MM.1S (cell line): ENCODE measurements around the gene NLGN1.

Experiments used
- DNase-seq: peaks from one replicate; pipeline ENCODE4 v3.0.0-alpha.2; 2015
- H2AFZ ChIP-seq: fragments of 300-600 bp; sonication (generic); 2 replicates; pipeline ENCODE4 v1.6.0; 2016; ENCODE audit warnings: antibody characterized with exemption, low read length
- H3F3A ChIP-seq: fragments of 300-600 bp; sonication (generic); 2 replicates; pipeline ENCODE4 v1.6.1; 2016; ENCODE audit warnings: mild to moderate bottlenecking, antibody characterized with exemption, low read length, moderate library complexity, mixed read lengths; ENCODE audit not compliant: insufficient read depth
- H3K27ac ChIP-seq: fragments of 300-600 bp; sonication (generic); 2 replicates; pipeline ENCODE4 v1.5.1; 2016; ENCODE audit warnings: mild to moderate bottlenecking, low read length
- H3K27me3 ChIP-seq: fragments of 300-600 bp; sonication (generic); replicated peaks from 2 replicates; pipeline ENCODE4 v1.6.0; 2016; ENCODE audit warnings: low read length; ENCODE audit not compliant: insufficient read depth
- H3K36me3 ChIP-seq: fragments of 300-600 bp; sonication (generic); replicated peaks from 2 replicates; pipeline ENCODE4 v1.6.1; 2016; ENCODE audit warnings: mild to moderate bottlenecking, low read length, mixed read lengths; ENCODE audit not compliant: insufficient read depth
- H3K4me1 ChIP-seq: fragments of 300-600 bp; sonication (generic); 2 replicates; pipeline ENCODE4 v1.6.1; 2016; ENCODE audit warnings: low read length, mixed read lengths
- H3K4me2 ChIP-seq: fragments of 300-600 bp; sonication (generic); 2 replicates; pipeline ENCODE4 v1.6.0; 2016; ENCODE audit warnings: low read depth, low read length
- H3K4me3 ChIP-seq: fragments of 300-600 bp; sonication (generic); 2 replicates; pipeline ENCODE4 v1.5.1; 2016; ENCODE audit warnings: low read length, mixed read lengths
- H3K79me2 ChIP-seq: fragments of 300-600 bp; sonication (generic); 2 replicates; pipeline ENCODE4 v1.6.1; 2016; ENCODE audit warnings: mixed run types, low read length, mixed read lengths
- H3K9ac ChIP-seq: fragments of 300-600 bp; sonication (generic); 2 replicates; pipeline ENCODE4 v1.6.1; 2016; ENCODE audit warnings: low read length, mixed read lengths
- H3K9me2 ChIP-seq: fragments of 300-600 bp; sonication (generic); replicated peaks from 2 replicates; pipeline ENCODE4 v1.6.1; 2016; ENCODE audit warnings: mild to moderate bottlenecking, low read length, mixed read lengths; ENCODE audit not compliant: insufficient read depth
- H3K9me3 ChIP-seq: fragments of 300-600 bp; sonication (generic); replicated peaks from 2 replicates; pipeline ENCODE4 v1.6.1; 2016; ENCODE audit warnings: mild to moderate bottlenecking, low read length, mixed read lengths; ENCODE audit not compliant: insufficient read depth
- H4K20me1 ChIP-seq: fragments of 300-600 bp; sonication (generic); 2 replicates; pipeline ENCODE4 v1.6.1; 2016; ENCODE audit warnings: mild to moderate bottlenecking, low read length, moderate library complexity, mixed read lengths; ENCODE audit not compliant: insufficient read depth
- CTCF ChIP-seq: fragments of 300-600 bp; sonication (generic); IDR thresholded peaks from 2 replicates; pipeline ENCODE4 v1.5.1; 2016; ENCODE audit warnings: antibody characterized with exemption, low read length, mixed read lengths
- EZH2 ChIP-seq: fragments of 300-600 bp; sonication (generic); optimal IDR thresholded peaks from 2 replicates; pipeline ENCODE3; 2017; ENCODE audit warnings: low read depth, mild to moderate bottlenecking, antibody characterized with exemption, low read length, mixed read lengths
- EZH2phosphoT487 ChIP-seq: fragments of 300-600 bp; sonication (generic); IDR thresholded peaks from 2 replicates; pipeline ENCODE4 v1.6.1; 2018; ENCODE audit warnings: antibody characterized with exemption, low read length

The NLGN1 gene

GRCh38 chr3:174294616-174295015 is 897.1 kb downstream of the NLGN1 start:
- Histone ChIP-seq H3K4me3 (no peak overlapping the region), H3K9ac (no peak overlapping the region), H4K20me1 (no peaks in the 10 kb centered on the region), H3K27me3 (no peaks in the 10 kb centered on the region), H3F3A (no peaks in the 10 kb centered on the region), H3K9me3 (no peaks in the 10 kb centered on the region), H3K9me2 (no peaks in the 10 kb centered on the region), H2AFZ (no peak overlapping the region), H3K4me1 (no peaks in the 10 kb centered on the region), H3K36me3 (no peaks in the 10 kb centered on the region), H3K4me2 (no peak overlapping the region), H3K27ac (no peak overlapping the region), H3K79me2 (no peaks in the 10 kb centered on the region)
- TF ChIP-seq CTCF (no peak), EZH2phosphoT487 (no peak), EZH2 (no peak)
- DNase-seq = no peak

- Histone ChIP-seq H3K27me3 (no peaks in the 10 kb centered on the region), H4K20me1 (no peaks in the 10 kb centered on the region), H3K4me3 (no peak overlapping the region), H3K4me1 (no peaks in the 10 kb centered on the region), H3K4me2 (no peak overlapping the region), H2AFZ (no peak overlapping the region), H3K9me2 (no peaks in the 10 kb centered on the region), H3K9ac (no peak overlapping the region), H3K27ac (no peak overlapping the region), H3K36me3 (no peaks in the 10 kb centered on the region), H3K9me3 (no peaks in the 10 kb centered on the region), H3F3A (no peaks in the 10 kb centered on the region), H3K79me2 (no peaks in the 10 kb centered on the region)
- TF ChIP-seq EZH2 = no peak
- no peak for TF ChIP-seq EZH2phosphoT487
- TF ChIP-seq CTCF = no peak
- DNase-seq = no peak
Measured at GRCh38 chr3:174295306-174296092, 898.0 kb downstream of the NLGN1 start.

- H2AFZ ChIP-seq = no peak overlapping the region
- no peak overlapping the region for H3K4me3 ChIP-seq
- no peak overlapping the region for H3K27ac ChIP-seq
- H3K9ac ChIP-seq = no peak overlapping the region
- H3K9me2 ChIP-seq = no peaks in the 10 kb centered on the region
- no peak for DNase-seq
- H3K36me3 ChIP-seq = no peaks in the 10 kb centered on the region
- no peaks in the 10 kb centered on the region for H3K79me2 ChIP-seq
- H3K9me3 ChIP-seq = no peaks in the 10 kb centered on the region
- TF ChIP-seq EZH2phosphoT487 (no peak), CTCF (no peak), EZH2 (no peak)
- H3K4me2 ChIP-seq = no peak overlapping the region
- no peaks in the 10 kb centered on the region for H4K20me1 ChIP-seq
- no peaks in the 10 kb centered on the region for H3F3A ChIP-seq
- H3K27me3 ChIP-seq = no peaks in the 10 kb centered on the region
- no peaks in the 10 kb centered on the region for H3K4me1 ChIP-seq
Measured at GRCh38 chr3:174302746-174303315, 905.3 kb downstream of the NLGN1 start.
